B cell (primary cell): ENCODE measurements around the gene FBXL16. TPM values are rescaled to one million over a fixed set of nuclear protein-coding genes. Genes with fewer than 3 reads are reported as not detected.

Experiments
- ATAC-seq: fragments of 200-7000 bp; cut with Tn5 transposase; one replicate; pipeline ENCODE4 v1.10.0; 2021; ENCODE audit warnings: low read depth, mild to moderate bottlenecking, moderate number of reproducible peaks, moderate library complexity
- CTCF ChIA-PET: fragments of 350-600 bp; sonication (Branson Sonifier 250); formaldehyde crosslinking; loops from one replicate; lab custom pipeline; 2021; ENCODE audit warnings: antibody characterized with exemption, inconsistent platforms; lab: Charles Lee
- POLR2A ChIA-PET: fragments of 350-600 bp; sonication (Branson Sonifier 250); formaldehyde crosslinking; loops from one replicate; lab custom pipeline; 2021; ENCODE audit warnings: antibody characterized with exemption; lab: Charles Lee
- DNase-seq: peaks from one replicate; pipeline ENCODE4 v3.0.0; 2013
- H2AFZ ChIP-seq: 2 replicates; pipeline ENCODE4 v1.6.1; 2012; ENCODE audit warnings: mild to moderate bottlenecking, low read depth, low read length; ENCODE audit not compliant: insufficient read depth, poor library complexity, severe bottlenecking
- H3K27ac ChIP-seq, 2 donors: 1 replicate in 1 of 2; 2 replicates in 1 of 2; pipeline ENCODE4 v1.5.1; 2012 to 2013; ENCODE audit warnings: low read length in 2 of 2, mild to moderate bottlenecking in 2 of 2, moderate library complexity in 1 of 2
- H3K27me3 ChIP-seq, 4 experiments: fragments of 200-600 bp in 1 of 4; sonication (generic) in 1 of 4; replicated peaks in 1 of 4; 1 replicate in 2 of 4; 2 replicates in 2 of 4; pipeline versions ENCODE4 v1.6.1 to v1.7.0; 2013 to 2016; ENCODE audit warnings: low read length in 3 of 4, mild to moderate bottlenecking in 2 of 4, mixed read lengths in 1 of 4, moderate library complexity in 1 of 4; ENCODE audit not compliant: insufficient read depth in 4 of 4, control insufficient read depth in 3 of 4; ENCODE audit errors: control extremely low read depth in 1 of 4
- H3K36me3 ChIP-seq, 2 experiments: replicated peaks in 1 of 2; 1 replicate in 1 of 2; 2 replicates in 1 of 2; pipeline versions ENCODE4 v1.6.1 to v1.7.1; 2013; ENCODE audit warnings: low read length in 1 of 2; ENCODE audit not compliant: insufficient read depth in 2 of 2, control insufficient read depth in 1 of 2; ENCODE audit errors: control extremely low read depth in 1 of 2, extremely low read depth in 1 of 2
- H3K4me1 ChIP-seq, 2 donors: fragments of 200-600 bp in 1 of 2; sonication (generic) in 1 of 2; 1 replicate in 1 of 2; 2 replicates in 1 of 2; pipeline versions ENCODE4 v1.5.1 to v1.6.1; 2013 to 2017; ENCODE audit warnings: low read length in 2 of 2; ENCODE audit not compliant: control insufficient read depth in 2 of 2, insufficient read depth in 2 of 2
- H3K4me2 ChIP-seq: replicated peaks from 2 replicates; pipeline ENCODE3; 2012; ENCODE audit warnings: mild to moderate bottlenecking, low read depth, low read length; ENCODE audit not compliant: poor library complexity, severe bottlenecking
- H3K4me3 ChIP-seq, 5 experiments: fragments of 200-600 bp in 1 of 5; sonication (generic) in 1 of 5; 1 replicate in 3 of 5; 2 replicates in 2 of 5; pipeline versions ENCODE4 v1.5.1 to v1.7.0; 2011 to 2016; ENCODE audit warnings: low read length in 4 of 5, mild to moderate bottlenecking in 4 of 5, low read depth in 2 of 5, control low read depth in 1 of 5, moderate library complexity in 1 of 5; ENCODE audit not compliant: insufficient read depth in 1 of 5; ENCODE audit errors: control extremely low read depth in 1 of 5, extremely low read depth in 1 of 5
- H3K79me2 ChIP-seq: fragments of 200-600 bp; sonication (generic); one replicate; pipeline ENCODE4 v1.6.0; 2016; ENCODE audit warnings: low read length; ENCODE audit not compliant: control insufficient read depth, insufficient read depth
- H3K9ac ChIP-seq: fragments of 200-600 bp; sonication (generic); 2 replicates; pipeline ENCODE4 v1.6.1; 2017; ENCODE audit warnings: mild to moderate bottlenecking, low read length, moderate library complexity
- H3K9me3 ChIP-seq, 3 donors: one replicate each; pipeline versions ENCODE4 v1.6.1 to v1.7.1; 2013; ENCODE audit warnings: low read length in 2 of 3; ENCODE audit not compliant: control insufficient read depth in 2 of 3, insufficient read depth in 1 of 3; ENCODE audit errors: control extremely low read depth in 1 of 3
- H4K20me1 ChIP-seq: 2 replicates; pipeline ENCODE4 v1.6.0; 2012; ENCODE audit warnings: mild to moderate bottlenecking, low read length; ENCODE audit not compliant: insufficient read depth, control insufficient read depth, poor library complexity, severe bottlenecking
- H3K27ac Mint-ChIP-seq: one replicate; pipeline ENCODE4 v1.8.0; 2021; ENCODE audit warnings: mixed read lengths
- H3K27me3 Mint-ChIP-seq: one replicate; pipeline ENCODE4 v1.8.0; 2021; ENCODE audit warnings: mixed read lengths
- H3K4me1 Mint-ChIP-seq: one replicate; pipeline ENCODE4 v1.8.0; 2021; ENCODE audit warnings: mixed read lengths
- H3K4me3 Mint-ChIP-seq: one replicate; pipeline ENCODE4 v1.8.0; 2021; ENCODE audit warnings: mixed read lengths
- H3K9me3 Mint-ChIP-seq: one replicate; pipeline ENCODE4 v1.8.0; 2022; ENCODE audit warnings: mixed read lengths; ENCODE audit not compliant: insufficient read depth
- CTCF ChIP-seq: fragments of 200-600 bp; IDR thresholded peaks from one replicate; pipeline ENCODE4 v1.8.0; 2022; ENCODE audit warnings: antibody characterized with exemption, mild to moderate bottlenecking
- EZH2 ChIP-seq: IDR thresholded peaks from 2 replicates; pipeline ENCODE4 v1.6.1; 2012; ENCODE audit warnings: borderline replicate concordance, low read depth, mild to moderate bottlenecking, moderate library complexity, low read length; ENCODE audit not compliant: insufficient read depth, poor library complexity, severe bottlenecking
- WGBS: methylation state at CpG from one replicate; pipeline ENCODE4 v1.1.5; 2013; ENCODE audit warnings: missing lambda C conversion rate; ENCODE audit not compliant: insufficient coverage; 5-methylcytosine and 5-hydroxymethylcytosine counted together
- intact Hi-C: fragments of 100-400 bp; cut with micrococcal nuclease; formaldehyde crosslinking; loops from one replicate; pipeline ENCODE4 v1.10.0; 2022
- polyA plus RNA-seq: library from polyadenylated mRNA; depleted of rRNA; stranded (reverse); fragments of >200 nt; gene quantifications from 2 replicates; pipeline ENCODE4 v1.2.3, GENCODE V29; 2012
- total RNA-seq, 2 donors: library from RNA; stranded (reverse); fragments of 120-200 nt in 1 of 2; gene quantifications; 1 replicate in 1 of 2; 2 replicates in 1 of 2; pipeline versions ENCODE4 v1.2.3 to v1.2.4, GENCODE V29; 2013 to 2022

FBXL16 gene
- total and polyA plus RNA-seq, 2 donors (not counting 1 experiment from before 2014, with no cell fraction given): 2.2 to 5.8 TPM

DNA sequence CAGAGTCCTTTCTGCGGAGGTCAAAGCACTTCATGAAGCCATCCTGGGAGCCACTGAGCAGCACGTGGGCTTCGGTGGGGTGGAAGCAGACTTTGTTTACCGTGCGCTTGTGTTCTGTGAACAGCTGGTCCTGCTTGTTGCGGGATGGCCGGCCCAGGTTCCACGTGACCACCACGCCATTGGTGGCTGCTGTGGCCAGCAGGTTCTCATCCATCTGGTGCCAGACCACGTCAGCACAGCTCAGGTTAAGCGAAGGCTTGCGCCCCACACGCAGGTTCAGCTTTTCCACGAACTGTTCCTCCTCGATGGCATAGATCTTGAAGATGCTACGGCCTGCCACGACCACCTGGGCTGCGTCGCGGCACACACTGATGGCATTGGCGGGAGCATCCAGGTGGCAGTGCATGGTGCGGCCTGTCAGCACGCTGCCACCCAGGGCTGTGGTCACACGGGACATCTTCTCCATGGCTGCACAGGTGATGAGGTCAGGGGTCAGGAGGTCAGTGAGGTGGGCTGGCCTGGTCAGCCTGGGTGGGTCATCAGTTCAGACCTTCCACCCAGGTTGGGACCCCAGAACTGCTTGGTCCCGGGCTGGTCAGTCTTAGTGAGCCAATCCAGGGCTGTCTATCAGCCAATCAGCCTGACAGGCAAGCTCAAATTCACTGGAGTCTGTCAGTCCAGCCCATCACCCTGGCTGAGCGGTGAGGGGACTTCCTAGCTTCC lies 16.3 kb downstream of the FBXL16 start:
- H2AFZ ChIP-seq: peak overlapping the region; percentile 88
- peaks cover 4% of the 10 kb centered on the region for H4K20me1 ChIP-seq
- WGBS: 87% methylated on average over 26 of the region's 26 CpGs
- Mint-ChIP-seq H3K9me3 (no peaks in the 10 kb centered on the region), H3K27me3 (peaks cover 5% of the 10 kb centered on the region), H3K4me3 (peak overlapping the region; percentile 93), H3K4me1 (peaks cover 24% of the 10 kb centered on the region), H3K27ac (peak overlapping the region; percentile 92)
- TF ChIP-seq CTCF (no peak), EZH2 (no peak)
- DNase-seq (no peak), ATAC-seq (no peak)
- CTCF ChIA-PET: interaction anchor here (0.8 to 1.6 kb wide), 3 partner anchors 9 to 1315 kb away, joined by 3 to 7 read pairs (median 3); partner anchors contain the start of gene STUB1
- H3K4me3 ChIP-seq: peak overlapping the region; percentile 53 to 80 (median 75)
- peak overlapping the region; percentile 63 to 91 for H3K27ac ChIP-seq
- H3K36me3 ChIP-seq: peaks cover 0 to 11% of the 10 kb centered on the region in 2 experiments
- H3K79me2 ChIP-seq: peaks cover 22% of the 10 kb centered on the region
- POLR2A ChIA-PET: interaction anchor here (1.1 to 1.3 kb wide), 3 partner anchors 9 to 32 kb away, joined by 3 to 6 read pairs (median 4); partner anchors contain the start of genes ANTKMT and STUB1
- intact Hi-C loops: no loop called here
- H3K9me3 ChIP-seq: peaks cover 0 to 20% (median 0%) of the 10 kb centered on the region in 3 donors
- peak overlapping the region; percentile 96 for H3K9ac ChIP-seq
- H3K4me2 ChIP-seq: peak overlapping the region; percentile 99
- H3K4me1 ChIP-seq: peaks cover 26 to 31% of the 10 kb centered on the region in 2 donors
- peaks cover 0 to 17% (median 4%) of the 10 kb centered on the region in 4 experiments for H3K27me3 ChIP-seq

- H3K27me3 ChIP-seq: peaks cover 0 to 4% (median 0%) of the 10 kb centered on the region in 4 experiments
- no peak overlapping the region for H3K4me2 ChIP-seq
- ChIA-PET CTCF (no interaction called here), POLR2A (interaction anchor here (0.6 kb wide), 1 partner anchor 12 kb away, joined by 8 read pairs; no protein-coding TSS in a partner anchor)
- no peak overlapping the region for H3K9ac ChIP-seq
- H4K20me1 ChIP-seq: peaks cover 16% of the 10 kb centered on the region
- no peak overlapping the region for H3K4me3 ChIP-seq
- no peak overlapping the region for H3K27ac Mint-ChIP-seq
- no peak overlapping the region for H3K27ac ChIP-seq
- no peak for ATAC-seq
- peak overlapping the region; percentile 23 for H3K4me3 Mint-ChIP-seq
- H3K9me3 Mint-ChIP-seq: no peaks in the 10 kb centered on the region
- H3K4me1 Mint-ChIP-seq: peaks cover 28% of the 10 kb centered on the region
- H3K27me3 Mint-ChIP-seq: peaks cover 1% of the 10 kb centered on the region
- no peak overlapping the region for H2AFZ ChIP-seq
- intact Hi-C loops: no loop called here
- TF ChIP-seq CTCF (no peak), EZH2 (no peak)
- peaks cover 32% of the 10 kb centered on the region for H3K79me2 ChIP-seq
- 93% methylated on average over 19 of the region's 19 CpGs for WGBS
- peaks cover 0 to 11% (median 0%) of the 10 kb centered on the region in 3 donors for H3K9me3 ChIP-seq
- peaks cover 25 to 41% of the 10 kb centered on the region in 2 donors for H3K4me1 ChIP-seq
- no peak for DNase-seq
- peaks cover 0 to 18% of the 10 kb centered on the region in 2 experiments for H3K36me3 ChIP-seq
These were observed 18.1 kb downstream of the FBXL16 start for GRCh38 chr16:687499-687898.
